Loucy (cell line): ENCODE measurements around the gene DTNB.
A peak's percentile ranks its signal among the peaks of the same experiment; 100 is the strongest.

Experiments
- H2AFZ ChIP-seq: fragments of 200-600 bp; sonication (generic); 2 replicates; pipeline ENCODE4 v1.6.0; 2016; ENCODE audit warnings: antibody characterized with exemption, mild to moderate bottlenecking, low read length, moderate library complexity
- H3F3A ChIP-seq: fragments of 200-600 bp; 2 replicates; pipeline ENCODE4 v1.6.0; 2016; ENCODE audit warnings: antibody characterized with exemption, low read depth, mild to moderate bottlenecking
- H3K27me3 ChIP-seq: fragments of 200-600 bp; sonication (generic); 2 replicates; pipeline ENCODE4 v1.6.1; 2014; ENCODE audit warnings: low read length, mild to moderate bottlenecking; ENCODE audit not compliant: insufficient read depth, poor library complexity, severe bottlenecking
- H3K36me3 ChIP-seq: fragments of 200-600 bp; sonication (generic); 2 replicates; pipeline ENCODE4 v1.6.1; 2016; ENCODE audit warnings: low read length; ENCODE audit not compliant: insufficient read depth
- H3K4me1 ChIP-seq: fragments of 200-600 bp; sonication (generic); 2 replicates; pipeline ENCODE4 v1.5.1; 2014; ENCODE audit warnings: low read length, mild to moderate bottlenecking; ENCODE audit not compliant: insufficient read depth, poor library complexity, severe bottlenecking
- H3K4me2 ChIP-seq: fragments of 200-600 bp; sonication (generic); 2 replicates; pipeline ENCODE4 v1.6.0; 2014; ENCODE audit warnings: antibody characterized with exemption, low read length, low read depth, mild to moderate bottlenecking; ENCODE audit not compliant: poor library complexity, severe bottlenecking
- H3K4me3 ChIP-seq: fragments of 200-600 bp; sonication (generic); 2 replicates; pipeline ENCODE4 v1.5.1; 2014; ENCODE audit warnings: low read length, mild to moderate bottlenecking, mixed read lengths; ENCODE audit not compliant: poor library complexity, severe bottlenecking
- H3K79me2 ChIP-seq: fragments of 200-600 bp; sonication (generic); 2 replicates; pipeline ENCODE4 v1.6.1; 2014; ENCODE audit warnings: low read length; ENCODE audit not compliant: insufficient read depth
- H3K9ac ChIP-seq: fragments of 200-600 bp; sonication (generic); 2 replicates; pipeline ENCODE4 v1.6.0; 2014; ENCODE audit warnings: mild to moderate bottlenecking, low read depth, low read length, moderate library complexity; ENCODE audit not compliant: poor library complexity, severe bottlenecking
- H3K9me2 ChIP-seq: fragments of 200-600 bp; sonication (generic); replicated peaks from 2 replicates; pipeline ENCODE4 v1.6.1; 2016; ENCODE audit warnings: low read depth, low read length, mixed read lengths
- H3K9me3 ChIP-seq: fragments of 200-600 bp; sonication (generic); 2 replicates; pipeline ENCODE4 v1.6.1; 2014; ENCODE audit warnings: mild to moderate bottlenecking, antibody characterized with exemption, low read length, low read depth; ENCODE audit not compliant: insufficient read depth
- H4K20me1 ChIP-seq: fragments of 200-600 bp; sonication (generic); 2 replicates; pipeline ENCODE4 v1.6.0; 2014; ENCODE audit warnings: antibody characterized with exemption, low read length, mild to moderate bottlenecking; ENCODE audit not compliant: insufficient read depth, poor library complexity, severe bottlenecking
- CTCF ChIP-seq: fragments of 200-600 bp; sonication (generic); conservative IDR thresholded peaks from 2 replicates; pipeline ENCODE4 v1.5.1; 2014; ENCODE audit warnings: mild to moderate bottlenecking, antibody characterized with exemption, low read length
- EZH2phosphoT487 ChIP-seq: fragments of 200-600 bp; IDR thresholded peaks from 2 replicates; pipeline ENCODE4 v1.6.1; 2018; ENCODE audit warnings: antibody characterized with exemption, mild to moderate bottlenecking, moderate library complexity, borderline replicate concordance

DTNB gene

DNA sequence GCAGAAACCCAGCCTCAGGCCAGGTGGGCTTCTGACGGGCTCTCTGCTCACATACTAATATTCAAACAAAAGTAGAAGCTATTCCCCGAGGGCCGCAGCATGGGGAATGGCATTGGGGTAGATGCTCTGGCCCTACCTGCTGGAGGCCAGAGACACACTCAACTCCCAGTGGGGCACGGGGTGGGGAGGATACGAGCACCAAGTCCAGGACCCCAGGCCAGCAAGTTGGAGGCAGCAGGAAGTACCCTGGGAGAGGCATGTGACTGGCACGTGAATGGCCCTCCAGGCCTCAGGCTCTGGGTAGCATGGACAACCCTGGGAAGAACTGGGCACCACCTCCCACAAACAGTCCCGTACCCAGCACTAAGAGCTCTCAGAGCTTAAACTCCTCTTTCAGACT, 335.5 kb downstream of the DTNB start:
- Histone ChIP-seq H3K27me3 (no peaks in the 10 kb centered on the region), H3K79me2 (peaks cover 33% of the 10 kb centered on the region; the same call in 1 of the 2 replicates), H2AFZ (no peak overlapping the region), H3K36me3 (no peaks in the 10 kb centered on the region), H3K9ac (no peak overlapping the region), H3K4me2 (peak overlapping the region; percentile 14), H3F3A (no peaks in the 10 kb centered on the region), H4K20me1 (peaks cover 8% of the 10 kb centered on the region), H3K9me3 (no peaks in the 10 kb centered on the region), H3K4me1 (peaks cover 31% of the 10 kb centered on the region), H3K9me2 (no peaks in the 10 kb centered on the region), H3K4me3 (no peak overlapping the region)
- TF ChIP-seq EZH2phosphoT487 (no peak), CTCF (no peak)

DNA sequence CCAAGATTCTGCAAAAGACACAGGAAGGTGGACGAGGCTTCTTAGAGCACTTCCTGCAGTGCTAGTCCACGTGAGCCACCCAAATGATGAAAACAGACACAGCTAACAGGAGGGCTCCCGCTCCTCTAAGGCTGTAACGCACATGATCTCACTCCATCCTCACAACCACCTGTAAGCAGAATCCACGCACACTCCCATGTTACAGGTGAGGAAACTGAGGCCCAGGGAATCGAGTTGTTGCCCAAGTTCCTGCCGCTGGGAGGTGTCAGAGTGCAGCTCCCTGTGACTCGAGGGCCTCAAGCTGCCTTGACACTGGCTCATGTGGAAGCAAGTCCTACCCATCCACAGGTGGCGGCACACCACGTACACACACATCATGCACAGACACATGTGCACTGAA, 336.1 kb downstream of the DTNB start:
- Histone ChIP-seq H3K36me3 (no peaks in the 10 kb centered on the region), H4K20me1 (peaks cover 8% of the 10 kb centered on the region), H3K4me3 (no peak overlapping the region), H3K4me1 (peaks cover 31% of the 10 kb centered on the region), H3K27me3 (no peaks in the 10 kb centered on the region), H3K9me3 (no peaks in the 10 kb centered on the region), H3K4me2 (no peak overlapping the region), H3K79me2 (peaks cover 37% of the 10 kb centered on the region; the same call in 1 of the 2 replicates), H3K9me2 (no peaks in the 10 kb centered on the region), H2AFZ (no peak overlapping the region), H3K9ac (no peak overlapping the region), H3F3A (no peaks in the 10 kb centered on the region)
- TF ChIP-seq CTCF = no peak
- no peak for TF ChIP-seq EZH2phosphoT487

GRCh38 chr2:25336383-25336841, 337.0 kb downstream of the DTNB start:
- Histone ChIP-seq H3K27me3 (no peaks in the 10 kb centered on the region), H3K79me2 (peaks cover 37% of the 10 kb centered on the region; the same call in 1 of the 2 replicates), H2AFZ (no peak overlapping the region), H3K9me3 (no peaks in the 10 kb centered on the region), H3K4me1 (peaks cover 31% of the 10 kb centered on the region), H3K9ac (no peak overlapping the region), H3K9me2 (no peaks in the 10 kb centered on the region), H3K36me3 (no peaks in the 10 kb centered on the region), H3K4me3 (no peak overlapping the region), H3K4me2 (no peak overlapping the region), H4K20me1 (peaks cover 8% of the 10 kb centered on the region), H3F3A (no peaks in the 10 kb centered on the region)
- TF ChIP-seq EZH2phosphoT487 (no peak), CTCF (no peak)
